HEK293 (cell line): ENCODE data around the gene C11orf21.

ENCODE experiments used
- CTCF ChIA-PET: fragments of 350-600 bp; formaldehyde crosslinking; extraction: SDS; loops from one replicate; lab custom pipeline; 2021; ENCODE audit warnings: antibody characterized with exemption; lab: Yijun Ruan, JAX
- POLR2A ChIA-PET: fragments of 300-600 bp; formaldehyde crosslinking; extraction: SDS; loops from one replicate; lab custom pipeline; 2020; ENCODE audit warnings: antibody characterized with exemption, inconsistent platforms; lab: Yijun Ruan, JAX
- H3K27ac ChIP-seq: fragments of 200-500 bp; sonication (Bioruptor generic); 2 replicates; pipeline ENCODE4 v1.5.1; 2014; ENCODE audit warnings: low read depth, low read length, control low read depth, inconsistent platforms; ENCODE audit errors: extremely low read depth
- H3K36me3 ChIP-seq, 2 experiments: fragments of 200-500 bp in 1 of 2; sonication (Bioruptor generic) in 1 of 2; 1 replicate in 1 of 2; 2 replicates in 1 of 2; pipeline ENCODE4 v1.5.1; 2014 to 2017; ENCODE audit warnings: inconsistent platforms in 2 of 2, low read length in 2 of 2; ENCODE audit not compliant: control insufficient read depth in 2 of 2, insufficient read depth in 1 of 2
- H3K4me1 ChIP-seq: fragments of 200-500 bp; sonication (Bioruptor generic); 2 replicates; pipeline ENCODE4 v1.5.1; 2014; ENCODE audit warnings: mild to moderate bottlenecking, low read length, inconsistent platforms; ENCODE audit not compliant: control insufficient read depth, insufficient read depth
- H3K4me3 ChIP-seq: 2 replicates; pipeline ENCODE4 v1.5.1; 2011; ENCODE audit warnings: low read depth, mild to moderate bottlenecking, control low read depth, low read length, moderate library complexity
- H3K9me3 ChIP-seq: fragments of 200-500 bp; sonication (Bioruptor generic); 2 replicates; pipeline ENCODE4 v1.5.1; 2014; ENCODE audit warnings: low read depth, low read length, inconsistent platforms; ENCODE audit not compliant: control insufficient read depth, insufficient read depth
- FEZF1 ChIP-seq: fragments of 450-650 bp; formaldehyde crosslinking; IDR thresholded peaks from 2 replicates; pipeline ENCODE4 v1.5.1; 2016; ENCODE audit warnings: missing biosample characterization, missing genetic modification characterization
- OSR2 ChIP-seq: fragments of 450-650 bp; formaldehyde crosslinking; IDR thresholded peaks from 2 replicates; pipeline ENCODE4 v1.5.1; 2016; ENCODE audit warnings: missing biosample characterization, missing genetic modification characterization
- SP2 ChIP-seq: fragments of 450-650 bp; formaldehyde crosslinking; IDR thresholded peaks from 2 replicates; pipeline ENCODE4 v1.5.1; 2016; ENCODE audit warnings: missing biosample characterization, missing genetic modification characterization
- ZBTB21 ChIP-seq: fragments of 450-650 bp; formaldehyde crosslinking; IDR thresholded peaks from 2 replicates; pipeline ENCODE4 v1.5.1; 2017; ENCODE audit warnings: missing biosample characterization, missing genetic modification characterization
- ZFP37 ChIP-seq: fragments of 450-650 bp; formaldehyde crosslinking; IDR thresholded peaks from 2 replicates; pipeline ENCODE4 v1.5.1; 2016; ENCODE audit warnings: missing biosample characterization, missing genetic modification characterization
- ZNF223 ChIP-seq: fragments of 450-650 bp; formaldehyde crosslinking; IDR thresholded peaks from 2 replicates; pipeline ENCODE4 v1.5.1; 2016; ENCODE audit warnings: missing biosample characterization, missing genetic modification characterization
- ZNF248 ChIP-seq: fragments of 450-650 bp; formaldehyde crosslinking; IDR thresholded peaks from 2 replicates; pipeline ENCODE4 v1.5.1; 2017; ENCODE audit warnings: missing biosample characterization, missing genetic modification characterization
- ZNF404 ChIP-seq: fragments of 450-650 bp; formaldehyde crosslinking; IDR thresholded peaks from 2 replicates; pipeline ENCODE4 v1.5.1; 2017; ENCODE audit warnings: missing biosample characterization, missing genetic modification characterization
- ZNF514 ChIP-seq: fragments of 450-650 bp; formaldehyde crosslinking; IDR thresholded peaks from 2 replicates; pipeline ENCODE4 v1.5.1; 2016; ENCODE audit warnings: missing biosample characterization, missing genetic modification characterization
- ZNF529 ChIP-seq: fragments of 450-650 bp; formaldehyde crosslinking; IDR thresholded peaks from 2 replicates; pipeline ENCODE4 v1.5.1; 2017; ENCODE audit warnings: missing genetic modification characterization, missing biosample characterization; ENCODE audit not compliant: insufficient replicate concordance
- ZNF610 ChIP-seq: fragments of 450-650 bp; formaldehyde crosslinking; IDR thresholded peaks from 2 replicates; pipeline ENCODE4 v1.5.1; 2016; ENCODE audit warnings: missing biosample characterization, missing genetic modification characterization, borderline replicate concordance
- ZNF654 ChIP-seq: fragments of 450-650 bp; formaldehyde crosslinking; IDR thresholded peaks from 2 replicates; pipeline ENCODE4 v1.5.1; 2016; ENCODE audit warnings: low read depth, missing biosample characterization, missing genetic modification characterization
- ZSCAN16 ChIP-seq: fragments of 450-650 bp; formaldehyde crosslinking; IDR thresholded peaks from 2 replicates; pipeline ENCODE4 v1.5.1; 2016; ENCODE audit warnings: missing biosample characterization, missing genetic modification characterization
- TF ChIP-seq, protein P1 (sequence below): sonication (generic); formaldehyde crosslinking; IDR thresholded peaks from 2 replicates; pipeline ENCODE4 v1.8.1; 2022; ENCODE audit warnings: mild to moderate bottlenecking, moderate library complexity, missing genetic modification reagents
- TF ChIP-seq, protein P2 (sequence below): fragments of 450-650 bp; formaldehyde crosslinking; IDR thresholded peaks from 2 replicates; pipeline ENCODE4 v1.5.1; 2017; ENCODE audit warnings: missing biosample characterization, missing genetic modification characterization
- TF ChIP-seq, protein P3 (sequence below): fragments of 450-650 bp; formaldehyde crosslinking; IDR thresholded peaks from 2 replicates; pipeline ENCODE4 v1.5.1; 2016; ENCODE audit warnings: missing biosample characterization, missing genetic modification characterization, borderline replicate concordance
- TF ChIP-seq, protein P4 (sequence below): fragments of 450-650 bp; formaldehyde crosslinking; optimal IDR thresholded peaks from 2 replicates; pipeline ENCODE3; 2016; ENCODE audit warnings: missing biosample characterization, mild to moderate bottlenecking, missing genetic modification characterization
- TF ChIP-seq, protein P5 (sequence below): fragments of 450-650 bp; formaldehyde crosslinking; IDR thresholded peaks from 2 replicates; pipeline ENCODE4 v1.5.1; 2016; ENCODE audit warnings: missing biosample characterization, missing genetic modification characterization
- TF ChIP-seq, protein P6 (sequence below): fragments of 450-650 bp; formaldehyde crosslinking; IDR thresholded peaks from 2 replicates; pipeline ENCODE4 v1.5.1; 2016; ENCODE audit warnings: missing biosample characterization, missing genetic modification characterization

The C11orf21 gene

DNA sequence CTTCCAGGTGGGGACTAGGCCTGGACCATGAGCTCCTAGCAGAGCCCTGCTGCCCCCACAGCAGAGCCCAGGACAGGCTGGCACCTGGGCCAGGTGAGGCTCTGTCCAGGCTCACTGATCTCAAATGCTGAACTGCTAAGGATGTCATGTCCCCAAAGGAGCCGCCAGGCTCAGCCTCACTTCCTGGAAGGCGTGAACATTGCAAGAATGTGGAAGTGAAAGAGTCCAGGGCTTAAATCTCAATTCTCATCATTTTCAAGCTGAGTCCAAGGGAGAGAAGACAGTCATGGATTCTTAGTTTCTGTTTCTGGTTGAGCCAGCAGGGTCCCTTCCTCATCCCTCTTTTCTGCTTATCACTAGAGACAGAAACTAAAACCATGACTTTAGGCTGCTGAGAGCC is 36.3 kb downstream of the C11orf21 start:
- CTCF ChIA-PET: no interaction called here
- Histone ChIP-seq H3K4me3 (no peak overlapping the region), H3K9me3 (no peaks in the 10 kb centered on the region), H3K27ac (no peak overlapping the region), H3K4me1 (no peaks in the 10 kb centered on the region), H3K36me3 (no peaks in the 10 kb centered on the region)
- TF ChIP-seq, protein P1, sequence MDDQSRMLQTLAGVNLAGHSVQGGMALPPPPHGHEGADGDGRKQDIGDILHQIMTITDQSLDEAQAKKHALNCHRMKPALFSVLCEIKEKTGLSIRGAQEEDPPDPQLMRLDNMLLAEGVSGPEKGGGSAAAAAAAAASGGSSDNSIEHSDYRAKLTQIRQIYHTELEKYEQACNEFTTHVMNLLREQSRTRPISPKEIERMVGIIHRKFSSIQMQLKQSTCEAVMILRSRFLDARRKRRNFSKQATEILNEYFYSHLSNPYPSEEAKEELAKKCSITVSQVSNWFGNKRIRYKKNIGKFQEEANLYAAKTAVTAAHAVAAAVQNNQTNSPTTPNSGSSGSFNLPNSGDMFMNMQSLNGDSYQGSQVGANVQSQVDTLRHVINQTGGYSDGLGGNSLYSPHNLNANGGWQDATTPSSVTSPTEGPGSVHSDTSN (CRISPR knock-in tag): no peak
- TF ChIP-seq, protein P2, sequence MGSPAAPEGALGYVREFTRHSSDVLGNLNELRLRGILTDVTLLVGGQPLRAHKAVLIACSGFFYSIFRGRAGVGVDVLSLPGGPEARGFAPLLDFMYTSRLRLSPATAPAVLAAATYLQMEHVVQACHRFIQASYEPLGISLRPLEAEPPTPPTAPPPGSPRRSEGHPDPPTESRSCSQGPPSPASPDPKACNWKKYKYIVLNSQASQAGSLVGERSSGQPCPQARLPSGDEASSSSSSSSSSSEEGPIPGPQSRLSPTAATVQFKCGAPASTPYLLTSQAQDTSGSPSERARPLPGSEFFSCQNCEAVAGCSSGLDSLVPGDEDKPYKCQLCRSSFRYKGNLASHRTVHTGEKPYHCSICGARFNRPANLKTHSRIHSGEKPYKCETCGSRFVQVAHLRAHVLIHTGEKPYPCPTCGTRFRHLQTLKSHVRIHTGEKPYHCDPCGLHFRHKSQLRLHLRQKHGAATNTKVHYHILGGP (tag by site-specific recombination): no peak
- TF ChIP-seq OSR2 (tag by site-specific recombination) (no peak), SP2 (tag by site-specific recombination) (no peak), ZBTB21 (no peak), ZNF610 (tag by site-specific recombination) (no peak), ZNF404 (tag by site-specific recombination) (no peak), ZNF248 (tag by site-specific recombination) (no peak), ZNF514 (tag by site-specific recombination) (no peak), ZNF529 (no peak), ZNF223 (tag by site-specific recombination) (no peak), ZSCAN16 (tag by site-specific recombination) (no peak), FEZF1 (tag by site-specific recombination) (no peak), ZNF654 (tag by site-specific recombination) (no peak), ZFP37 (tag by site-specific recombination) (no peak)
- TF ChIP-seq, protein P3, sequence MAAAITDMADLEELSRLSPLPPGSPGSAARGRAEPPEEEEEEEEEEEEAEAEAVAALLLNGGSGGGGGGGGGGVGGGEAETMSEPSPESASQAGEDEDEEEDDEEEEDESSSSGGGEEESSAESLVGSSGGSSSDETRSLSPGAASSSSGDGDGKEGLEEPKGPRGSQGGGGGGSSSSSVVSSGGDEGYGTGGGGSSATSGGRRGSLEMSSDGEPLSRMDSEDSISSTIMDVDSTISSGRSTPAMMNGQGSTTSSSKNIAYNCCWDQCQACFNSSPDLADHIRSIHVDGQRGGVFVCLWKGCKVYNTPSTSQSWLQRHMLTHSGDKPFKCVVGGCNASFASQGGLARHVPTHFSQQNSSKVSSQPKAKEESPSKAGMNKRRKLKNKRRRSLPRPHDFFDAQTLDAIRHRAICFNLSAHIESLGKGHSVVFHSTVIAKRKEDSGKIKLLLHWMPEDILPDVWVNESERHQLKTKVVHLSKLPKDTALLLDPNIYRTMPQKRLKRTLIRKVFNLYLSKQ: no peak
- TF ChIP-seq, protein P4, sequence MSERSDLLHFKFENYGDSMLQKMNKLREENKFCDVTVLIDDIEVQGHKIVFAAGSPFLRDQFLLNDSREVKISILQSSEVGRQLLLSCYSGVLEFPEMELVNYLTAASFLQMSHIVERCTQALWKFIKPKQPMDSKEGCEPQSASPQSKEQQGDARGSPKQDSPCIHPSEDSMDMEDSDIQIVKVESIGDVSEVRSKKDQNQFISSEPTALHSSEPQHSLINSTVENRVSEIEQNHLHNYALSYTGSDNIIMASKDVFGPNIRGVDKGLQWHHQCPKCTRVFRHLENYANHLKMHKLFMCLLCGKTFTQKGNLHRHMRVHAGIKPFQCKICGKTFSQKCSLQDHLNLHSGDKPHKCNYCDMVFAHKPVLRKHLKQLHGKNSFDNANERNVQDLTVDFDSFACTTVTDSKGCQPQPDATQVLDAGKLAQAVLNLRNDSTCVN: no peak
- TF ChIP-seq, protein P5, sequence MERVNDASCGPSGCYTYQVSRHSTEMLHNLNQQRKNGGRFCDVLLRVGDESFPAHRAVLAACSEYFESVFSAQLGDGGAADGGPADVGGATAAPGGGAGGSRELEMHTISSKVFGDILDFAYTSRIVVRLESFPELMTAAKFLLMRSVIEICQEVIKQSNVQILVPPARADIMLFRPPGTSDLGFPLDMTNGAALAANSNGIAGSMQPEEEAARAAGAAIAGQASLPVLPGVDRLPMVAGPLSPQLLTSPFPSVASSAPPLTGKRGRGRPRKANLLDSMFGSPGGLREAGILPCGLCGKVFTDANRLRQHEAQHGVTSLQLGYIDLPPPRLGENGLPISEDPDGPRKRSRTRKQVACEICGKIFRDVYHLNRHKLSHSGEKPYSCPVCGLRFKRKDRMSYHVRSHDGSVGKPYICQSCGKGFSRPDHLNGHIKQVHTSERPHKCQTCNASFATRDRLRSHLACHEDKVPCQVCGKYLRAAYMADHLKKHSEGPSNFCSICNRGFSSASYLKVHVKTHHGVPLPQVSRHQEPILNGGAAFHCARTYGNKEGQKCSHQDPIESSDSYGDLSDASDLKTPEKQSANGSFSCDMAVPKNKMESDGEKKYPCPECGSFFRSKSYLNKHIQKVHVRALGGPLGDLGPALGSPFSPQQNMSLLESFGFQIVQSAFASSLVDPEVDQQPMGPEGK (tag by site-specific recombination): no peak
- TF ChIP-seq, protein P6, sequence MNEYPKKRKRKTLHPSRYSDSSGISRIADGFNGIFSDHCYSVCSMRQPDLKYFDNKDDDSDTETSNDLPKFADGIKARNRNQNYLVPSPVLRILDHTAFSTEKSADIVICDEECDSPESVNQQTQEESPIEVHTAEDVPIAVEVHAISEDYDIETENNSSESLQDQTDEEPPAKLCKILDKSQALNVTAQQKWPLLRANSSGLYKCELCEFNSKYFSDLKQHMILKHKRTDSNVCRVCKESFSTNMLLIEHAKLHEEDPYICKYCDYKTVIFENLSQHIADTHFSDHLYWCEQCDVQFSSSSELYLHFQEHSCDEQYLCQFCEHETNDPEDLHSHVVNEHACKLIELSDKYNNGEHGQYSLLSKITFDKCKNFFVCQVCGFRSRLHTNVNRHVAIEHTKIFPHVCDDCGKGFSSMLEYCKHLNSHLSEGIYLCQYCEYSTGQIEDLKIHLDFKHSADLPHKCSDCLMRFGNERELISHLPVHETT (tag by site-specific recombination): no peak
- TF ChIP-seq, all 188 proteins: peak for 0
- POLR2A ChIA-PET: no interaction called here
